Spleen (tissue), 11 donors: ENCODE measurements around the gene NDUFB8. TPM values are rescaled to one million over a fixed set of nuclear protein-coding genes. Genes with fewer than 3 reads are reported as not detected.

Experiments
- DNase-seq: peaks from one replicate; pipeline ENCODE4 v3.0.0-alpha.2; 2020
- H3K27ac ChIP-seq, 8 donors: fragments of 200-600 bp; sonication (generic) in 7 of 8; 1 replicate in 4 of 8; 2 replicates in 4 of 8; pipeline versions ENCODE4 v1.5.0 to v1.8.0; 2016 to 2021; ENCODE audit warnings: inconsistent platforms in 4 of 8, mild to moderate bottlenecking in 4 of 8, moderate library complexity in 1 of 8
- H3K27me3 ChIP-seq, 7 donors: fragments of 200-600 bp; sonication (generic) in 6 of 7; replicated peaks in 1 of 7; 1 replicate in 4 of 7; 2 replicates in 3 of 7; pipeline versions ENCODE4 v1.5.0 to v1.8.0; 2016 to 2021; ENCODE audit warnings: inconsistent platforms in 3 of 7, mild to moderate bottlenecking in 1 of 7
- H3K36me3 ChIP-seq, 6 donors: fragments of 200-600 bp; sonication (generic) in 5 of 6; 1 replicate in 4 of 6; 2 replicates in 2 of 6; pipeline versions ENCODE4 v1.5.0 to v1.8.0; 2016 to 2021; ENCODE audit warnings: inconsistent platforms in 2 of 6
- H3K4me1 ChIP-seq, 6 donors: fragments of 200-600 bp; sonication (generic) in 5 of 6; 1 replicate in 3 of 6; 2 replicates in 3 of 6; pipeline versions ENCODE4 v1.5.0 to v1.8.0; 2016 to 2021; ENCODE audit warnings: inconsistent platforms in 3 of 6
- H3K4me3 ChIP-seq, 8 donors: fragments of 200-600 bp; sonication (generic) in 7 of 8; 1 replicate in 4 of 8; 2 replicates in 4 of 8; pipeline versions ENCODE4 v1.5.0 to v1.8.0; 2016 to 2021; ENCODE audit warnings: inconsistent platforms in 4 of 8, mild to moderate bottlenecking in 4 of 8, moderate library complexity in 2 of 8
- H3K9me3 ChIP-seq, 8 donors: fragments of 200-600 bp; sonication (generic) in 7 of 8; 1 replicate in 4 of 8; 2 replicates in 4 of 8; pipeline versions ENCODE4 v1.5.0 to v1.8.0; 2016 to 2021; ENCODE audit warnings: inconsistent platforms in 4 of 8
- CTCF ChIP-seq, 11 experiments: fragments of 200-600 bp in 7 of 11; fragments of 450-650 bp in 4 of 11; sonication (generic) in 4 of 11; IDR thresholded peaks in 8 of 11; conservative IDR thresholded peaks in 3 of 11; 1 replicate in 7 of 11; 2 replicates in 4 of 11; pipeline versions ENCODE4 v1.4.0 to v1.8.0; 2016 to 2021; ENCODE audit warnings: antibody characterized with exemption in 11 of 11, inconsistent platforms in 4 of 11, mild to moderate bottlenecking in 1 of 11
- POLR2A ChIP-seq, 3 donors: fragments of 450-650 bp; IDR thresholded peaks; one replicate each; pipeline ENCODE4 v1.5.1; 2017; ENCODE audit warnings: antibody characterized with exemption in 3 of 3, mild to moderate bottlenecking in 1 of 3
- POLR2AphosphoS5 ChIP-seq, 3 donors: sonication (generic); formaldehyde crosslinking; IDR thresholded peaks; one replicate each; pipeline ENCODE4 v1.5.1; 2017; ENCODE audit warnings: antibody characterized with exemption in 3 of 3
- WGBS, 5 donors: extraction: QIAGEN DNeasy Blood & Tissue Kit in 3 of 5; methylation state at CpG; one replicate each; pipeline versions ENCODE4 v1.1.5 to v1.1.7; 2013 to 2018; 5-methylcytosine and 5-hydroxymethylcytosine counted together
- intact Hi-C: fragments of 100-400 bp; cut with DNase I; formaldehyde crosslinking; loops from one replicate; pipeline ENCODE4 v1.15.0; 2023; ENCODE audit warnings: low total_unique reads
- polyA plus RNA-seq, 3 donors: library from polyadenylated mRNA; stranded (reverse); fragments of 200-250 nt; gene quantifications; one replicate each; pipeline ENCODE4 v1.2.1, GENCODE V29; 2013
- total RNA-seq, 7 donors: library from RNA; depleted of rRNA in 3 of 7; stranded (reverse); fragments of >200 nt in 3 of 7; fragmentation: NEBNext Ultra II Directional in 4 of 7; extraction: Animal tissue kit (Norgen Biotek cat#: 25700) in 4 of 7; gene quantifications; one replicate each; pipeline versions ENCODE4 v1.1.0 to v1.2.1, GENCODE V29; 2016 to 2021
- donor health status: healthy with polysubstance abuse.
- donor health status: DM: no; HTN: no; CAD: no; lungs with moderate emphysema.
- donor health status: DM: no; HTN: no; CAD: no.
- donor health status: Bipolar disorder and iron deficiency.
- donor health status: healthy.
- donor health status: DM: no; HTN: no; CAD: no.
- donor health status: DM: yes; HTN: yes; CAD: no.

NDUFB8 gene
- total and polyA plus RNA-seq, 10 donors: 96.2 to 261 (median 135) TPM

DNA sequence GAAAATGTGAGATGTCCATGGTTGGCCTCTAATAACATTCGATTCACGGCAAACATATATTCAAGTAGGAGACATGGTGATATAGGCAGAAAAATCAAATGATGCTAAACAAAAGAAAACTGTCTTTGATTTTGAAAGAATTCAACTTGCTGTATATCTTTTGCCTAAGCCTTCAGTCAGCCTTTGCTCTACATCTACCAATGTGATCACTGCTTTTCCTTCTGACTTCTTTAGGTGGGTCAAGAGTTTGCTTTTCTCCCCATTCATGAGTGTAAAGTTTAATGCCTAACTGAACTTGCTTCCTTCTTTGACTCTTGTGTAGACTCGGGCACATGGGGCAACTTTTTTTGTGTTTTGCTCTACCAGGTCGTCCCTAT, 5.7 kb upstream of the NDUFB8 start:
- WGBS, 5 donors: 49 to 50% (median 49%) methylated on average over 4 of the region's 4 CpGs

DNA sequence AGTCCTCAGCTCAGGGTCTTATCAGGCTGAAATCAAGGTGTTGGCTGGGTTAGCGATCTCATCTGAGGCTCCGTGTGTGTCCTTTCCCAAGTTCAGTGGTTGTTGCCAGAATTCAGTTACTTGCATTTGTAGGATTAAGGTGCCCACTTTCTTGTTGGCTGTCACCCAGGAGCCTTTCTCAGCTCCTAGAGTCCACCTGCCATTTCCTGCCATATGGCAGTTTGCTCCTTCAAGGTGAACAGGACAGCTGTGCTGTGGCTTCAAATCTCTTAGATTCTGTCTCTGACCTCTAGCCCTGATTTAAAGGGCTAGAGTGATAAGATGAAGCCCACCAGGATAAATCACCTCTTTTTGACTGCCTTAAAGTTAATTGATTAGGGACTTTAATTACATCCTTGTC, 5.1 kb upstream of the NDUFB8 start:
- TF ChIP-seq POLR2AphosphoS5 (IDR thresholded peaks at IDR 0.05) (no peak), POLR2A (IDR thresholded peaks at IDR 0.05) (no peak), CTCF (IDR thresholded peaks at IDR 0.05 in 8 of 11, conservative IDR thresholded peaks at IDR 0.05 in 3 of 11) (no peak)
- DNase-seq: no peak
- Histone ChIP-seq H3K27me3 (no peaks in the 10 kb centered on the region), H3K4me3 (peak overlapping the region in 1 of 8 donors; percentile 95), H3K4me1 (peaks cover 15 to 59% (median 43%) of the 10 kb centered on the region in 6 donors), H3K36me3 (peaks cover 0 to 29% (median 18%) of the 10 kb centered on the region in 6 donors), H3K27ac (no peak overlapping the region), H3K9me3 (no peaks in the 10 kb centered on the region)
- intact Hi-C loops: no loop called here
- WGBS, 5 donors: 66 to 94% (median 91%) methylated on average over 2 of the region's 2 CpGs

More for the DNA sequence above, 5.7 kb upstream of the NDUFB8 start:
- no peak for DNase-seq
- H3K4me3 ChIP-seq: peak overlapping the region; percentile 59 to 95 (median 74)
- H3K27ac ChIP-seq: peak overlapping the region in 7 of 8 donors; percentile 65 to 88 (median 79)
- H3K27me3 ChIP-seq: no peaks in the 10 kb centered on the region
- intact Hi-C loops: no loop called here
- peaks cover 13 to 54% (median 38%) of the 10 kb centered on the region in 6 donors for H3K4me1 ChIP-seq
- no peak for TF ChIP-seq POLR2A (IDR thresholded peaks at IDR 0.05)
- TF ChIP-seq CTCF (IDR thresholded peaks at IDR 0.05 in 8 of 11, conservative IDR thresholded peaks at IDR 0.05 in 3 of 11): no peak
- no peak for TF ChIP-seq POLR2AphosphoS5 (IDR thresholded peaks at IDR 0.05)
- H3K36me3 ChIP-seq: peaks cover 0 to 35% (median 23%) of the 10 kb centered on the region in 6 donors
- no peaks in the 10 kb centered on the region for H3K9me3 ChIP-seq

DNA sequence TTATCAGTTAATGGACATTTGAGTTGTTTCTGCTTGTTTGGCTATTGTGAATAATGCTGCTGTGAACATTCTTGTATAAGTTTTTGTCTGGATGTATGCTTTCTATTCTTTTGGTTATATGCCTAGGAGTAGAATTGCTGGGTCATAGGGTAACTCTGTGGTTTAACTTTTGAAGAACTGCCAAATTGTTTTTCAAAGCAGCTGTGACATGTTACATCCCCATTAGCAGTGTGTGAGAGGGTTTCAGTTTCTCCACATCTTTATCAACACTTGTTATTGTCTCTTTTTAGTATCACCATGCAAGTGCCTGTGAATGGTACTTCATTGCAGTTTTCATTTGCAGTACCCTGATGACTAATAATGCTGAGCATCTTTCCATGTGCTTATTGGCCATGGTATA, 2.1 kb upstream of the NDUFB8 start:
- no peak overlapping the region for H3K27ac ChIP-seq
- TF ChIP-seq POLR2A (IDR thresholded peaks at IDR 0.05): no peak
- no peak for TF ChIP-seq POLR2AphosphoS5 (IDR thresholded peaks at IDR 0.05)
- TF ChIP-seq CTCF (IDR thresholded peaks at IDR 0.05 in 8 of 11, conservative IDR thresholded peaks at IDR 0.05 in 3 of 11): no peak
- H3K9me3 ChIP-seq: no peaks in the 10 kb centered on the region
- no peak overlapping the region for H3K4me3 ChIP-seq
- no peaks in the 10 kb centered on the region for H3K27me3 ChIP-seq
- no peak for DNase-seq
- intact Hi-C loops: no loop called here
- peaks cover 0 to 7% (median 7%) of the 10 kb centered on the region in 6 donors for H3K36me3 ChIP-seq
- peaks cover 22 to 53% (median 46%) of the 10 kb centered on the region in 6 donors for H3K4me1 ChIP-seq

- no peak for DNase-seq
- H3K9me3 ChIP-seq: no peaks in the 10 kb centered on the region
- peaks cover 15 to 42% (median 30%) of the 10 kb centered on the region in 6 donors for H3K4me1 ChIP-seq
- TF ChIP-seq POLR2A (IDR thresholded peaks at IDR 0.05) (no peak), CTCF (IDR thresholded peaks at IDR 0.05 in 8 of 11, conservative IDR thresholded peaks at IDR 0.05 in 3 of 11) (no peak), POLR2AphosphoS5 (IDR thresholded peaks at IDR 0.05) (no peak)
- no peaks in the 10 kb centered on the region for H3K27me3 ChIP-seq
- WGBS, 5 donors: 0 to 1% (median 1%) methylated on average over 18 of the region's 18 CpGs
- intact Hi-C loops: no loop called here
- H3K4me3 ChIP-seq: peak overlapping the region; percentile 80 to 98 (median 86)
- H3K27ac ChIP-seq: peak overlapping the region in 7 of 8 donors; percentile 68 to 88 (median 85)
- peaks cover 0 to 35% (median 31%) of the 10 kb centered on the region in 6 donors for H3K36me3 ChIP-seq
Measured at GRCh38 chr10:100528921-100529474, 673 bp downstream of the NDUFB8 start.
